Muscle of leg (tissue), 11 donors: ENCODE measurements around the gene PPP2R3A. TPM values are rescaled to one million over a fixed set of nuclear protein-coding genes. Genes with fewer than 3 reads are reported as not detected.

Experiments
- DNase-seq: peaks from one replicate; pipeline ENCODE4 v3.0.0; 2013
- H3K27ac ChIP-seq: one replicate; pipeline ENCODE4 v1.5.1; 2013; ENCODE audit warnings: mild to moderate bottlenecking, low read length, control low read depth
- H3K27me3 ChIP-seq: one replicate; pipeline ENCODE4 v1.6.1; 2013; ENCODE audit warnings: low read length; ENCODE audit not compliant: control insufficient read depth, insufficient read depth
- H3K36me3 ChIP-seq: one replicate; pipeline ENCODE4 v1.6.1; 2013; ENCODE audit warnings: low read length; ENCODE audit not compliant: control insufficient read depth, insufficient read depth
- H3K4me1 ChIP-seq: one replicate; pipeline ENCODE4 v1.6.1; 2013; ENCODE audit warnings: low read length; ENCODE audit not compliant: control insufficient read depth, insufficient read depth
- H3K4me3 ChIP-seq: one replicate; pipeline ENCODE4 v1.5.1; 2013; ENCODE audit warnings: low read length, control low read depth
- H3K9me3 ChIP-seq: replicated peaks from 2 replicates; pipeline ENCODE4 v1.6.1; 2013; ENCODE audit warnings: low read depth, low read length; ENCODE audit not compliant: control insufficient read depth
- WGBS: methylation state at CpG from one replicate; pipeline ENCODE4 v1.1.5; 2013; ENCODE audit warnings: missing lambda C conversion rate; ENCODE audit not compliant: insufficient coverage; 5-methylcytosine and 5-hydroxymethylcytosine counted together
- polyA plus RNA-seq, 8 donors: library from polyadenylated mRNA; unstranded; fragments of 120-200 nt; gene quantifications; one replicate each; pipeline versions ENCODE4 v1.2.1 to v1.2.3, GENCODE V29; 2013; ENCODE audit warnings: inconsistent platforms in 1 of 8, low replicate concordance in 1 of 8; ENCODE audit not compliant: insufficient read length in 8 of 8, insufficient read depth in 1 of 8
- total RNA-seq: library from RNA; stranded (reverse); fragments of 120-200 nt; gene quantifications from one replicate; pipeline ENCODE4 v1.2.4, GENCODE V29; 2013

Gene PPP2R3A
- total and polyA plus RNA-seq, 9 donors, result 29.9 to 64.6 (median 48.2) TPM

- DNase-seq, result no peak
- H3K36me3 ChIP-seq, result no peaks in the 10 kb centered on the region
- no peaks in the 10 kb centered on the region for H3K27me3 ChIP-seq
- H3K4me3 ChIP-seq, result peak overlapping the region; percentile 89
- peaks cover 8% of the 10 kb centered on the region for H3K4me1 ChIP-seq
- peak overlapping the region; percentile 88 for H3K27ac ChIP-seq
- no peaks in the 10 kb centered on the region for H3K9me3 ChIP-seq
- whole genome bisulfite sequencing, result 33% methylated on average over 1 of the region's 2 CpGs
Observed at GRCh38 chr3:135966962-135967274, 1.4 kb downstream of the PPP2R3A start.

- H3K36me3 ChIP-seq, result no peaks in the 10 kb centered on the region
- no peak overlapping the region for H3K4me3 ChIP-seq
- DNase-seq, result no peak
- H3K4me1 ChIP-seq, result peaks cover 8% of the 10 kb centered on the region
- no peak overlapping the region for H3K27ac ChIP-seq
- 86% methylated on average over 1 of the region's 4 CpGs for WGBS
- no peaks in the 10 kb centered on the region for H3K9me3 ChIP-seq
- no peaks in the 10 kb centered on the region for H3K27me3 ChIP-seq
Observed at GRCh38 chr3:135967867-135968266, 2.3 kb downstream of the PPP2R3A start.

- H3K36me3 ChIP-seq, result no peaks in the 10 kb centered on the region
- no CpG with 5 or more reads among the region's 1 CpG for WGBS
- H3K4me3 ChIP-seq, result no peak overlapping the region
- no peaks in the 10 kb centered on the region for H3K9me3 ChIP-seq
- H3K27ac ChIP-seq, result no peak overlapping the region
- peak; percentile 17 for DNase-seq
- no peaks in the 10 kb centered on the region for H3K27me3 ChIP-seq
- H3K4me1 ChIP-seq, result peaks cover 3% of the 10 kb centered on the region
Observed at GRCh38 chr3:135970506-135971116, 5.1 kb downstream of the PPP2R3A start.

- H3K4me3 ChIP-seq, result no peak overlapping the region
- no peak overlapping the region for H3K27ac ChIP-seq
Observed at GRCh38 chr3:135973841-135974240, 8.3 kb downstream of the PPP2R3A start.

GRCh38 chr3:135975053-135975452 lies 9.5 kb downstream of the PPP2R3A start:
- no peaks in the 10 kb centered on the region for H3K27me3 ChIP-seq
- H3K9me3 ChIP-seq, result no peaks in the 10 kb centered on the region
- H3K27ac ChIP-seq, result no peak overlapping the region
- no peak for DNase-seq
- H3K4me3 ChIP-seq, result no peak overlapping the region
- H3K36me3 ChIP-seq, result no peaks in the 10 kb centered on the region
- no peaks in the 10 kb centered on the region for H3K4me1 ChIP-seq

More at GRCh38 chr3:135973841-135974240, 8.3 kb downstream of the PPP2R3A start:
- H3K4me1 ChIP-seq, result no peaks in the 10 kb centered on the region
- H3K9me3 ChIP-seq, result no peaks in the 10 kb centered on the region
- no peak for DNase-seq
- 88% methylated on average over 2 of the region's 3 CpGs for WGBS
- H3K27me3 ChIP-seq, result no peaks in the 10 kb centered on the region
- H3K36me3 ChIP-seq, result no peaks in the 10 kb centered on the region

GRCh38 chr3:135975536-135975935 lies 10.0 kb downstream of the PPP2R3A start:
- H3K4me1 ChIP-seq, result no peaks in the 10 kb centered on the region
- no peaks in the 10 kb centered on the region for H3K9me3 ChIP-seq
- no peak overlapping the region for H3K4me3 ChIP-seq
- DNase-seq, result no peak
- H3K27ac ChIP-seq, result no peak overlapping the region
- no peaks in the 10 kb centered on the region for H3K27me3 ChIP-seq
- no CpG with 5 or more reads among the region's 2 CpGs for WGBS
- H3K36me3 ChIP-seq, result no peaks in the 10 kb centered on the region

- 100% methylated on average over 1 of the region's 2 CpGs for WGBS
- Histone ChIP-seq H3K27me3 (no peaks in the 10 kb centered on the region), H3K27ac (no peak overlapping the region), H3K4me1 (no peaks in the 10 kb centered on the region), H3K36me3 (no peaks in the 10 kb centered on the region), H3K9me3 (no peaks in the 10 kb centered on the region), H3K4me3 (no peak overlapping the region)
- DNase-seq, result no peak
Observed at GRCh38 chr3:135980343-135980742, 14.8 kb downstream of the PPP2R3A start.

- 83% methylated on average over 2 of the region's 4 CpGs for WGBS
- no peaks in the 10 kb centered on the region for H3K36me3 ChIP-seq
- no peak overlapping the region for H3K4me3 ChIP-seq
- no peak overlapping the region for H3K27ac ChIP-seq
- H3K4me1 ChIP-seq, result no peaks in the 10 kb centered on the region
- H3K9me3 ChIP-seq, result no peaks in the 10 kb centered on the region
- no peaks in the 10 kb centered on the region for H3K27me3 ChIP-seq
- no peak for DNase-seq
Observed at GRCh38 chr3:135981701-135982403, 16.3 kb downstream of the PPP2R3A start.

- no peaks in the 10 kb centered on the region for H3K36me3 ChIP-seq
- no peak overlapping the region for H3K27ac ChIP-seq
- no peak for DNase-seq
- H3K27me3 ChIP-seq, result no peaks in the 10 kb centered on the region
- no CpG with 5 or more reads among the region's 1 CpG for WGBS
- no peak overlapping the region for H3K4me3 ChIP-seq
- H3K4me1 ChIP-seq, result no peaks in the 10 kb centered on the region
- no peaks in the 10 kb centered on the region for H3K9me3 ChIP-seq
Observed at GRCh38 chr3:135982404-135982761, 16.9 kb downstream of the PPP2R3A start.

GRCh38 chr3:135982922-135983581 lies 17.5 kb downstream of the PPP2R3A start:
- no peak overlapping the region for H3K4me3 ChIP-seq
- H3K4me1 ChIP-seq, result no peaks in the 10 kb centered on the region
- H3K9me3 ChIP-seq, result no peaks in the 10 kb centered on the region
- no peak overlapping the region for H3K27ac ChIP-seq
- H3K36me3 ChIP-seq, result no peaks in the 10 kb centered on the region
- WGBS, result 100% methylated on average over 1 of the region's 5 CpGs
- no peaks in the 10 kb centered on the region for H3K27me3 ChIP-seq
- DNase-seq, result no peak
